Muscle of arm (tissue), 12 donors: ENCODE results near the gene RALA. TPM values are rescaled to one million over a fixed set of nuclear protein-coding genes. Genes with fewer than 3 reads are reported as not detected.
"Not testable (repeated sequence)": the region's sequence is repeated elsewhere in the genome, so short reads cannot be mapped to it uniquely, and the experiment has no call there.

ENCODE experiments used
- DNase-seq: peaks from one replicate; pipeline ENCODE4 v3.0.0-alpha.2; 2013
- polyA plus RNA-seq, 12 donors: library from polyadenylated mRNA; unstranded; fragments of 120-200 nt; gene quantifications; one replicate each; pipeline ENCODE4 v1.2.1, GENCODE V29; 2013; ENCODE audit not compliant: insufficient read length in 12 of 12

Gene RALA
- polyA plus RNA-seq, 12 donors: 45.6 to 86.8 (median 62.0) TPM; not detected in 1

- DNase-seq: no peak
Measured at GRCh38 chr7:39678930-39679709, 55.7 kb downstream of the RALA start.

- DNase-seq: not testable (repeated sequence)
Measured at GRCh38 chr7:39679874-39680273, 56.5 kb downstream of the RALA start.

GRCh38 chr7:39681887-39682441, 58.6 kb downstream of the RALA start:
- DNase-seq: no peak

- DNase-seq: peak; percentile 57
Measured at GRCh38 chr7:39683216-39683845, 60.0 kb downstream of the RALA start.

GRCh38 chr7:39686261-39686924, 63.0 kb downstream of the RALA start:
- no peak for DNase-seq

GRCh38 chr7:39688611-39689480, 65.5 kb downstream of the RALA start:
- DNase-seq: no peak

GRCh38 chr7:39691821-39692220, 68.4 kb downstream of the RALA start:
- no peak for DNase-seq

GRCh38 chr7:39693086-39693485, 69.7 kb downstream of the RALA start:
- not testable (repeated sequence) for DNase-seq

- DNase-seq: no peak
Measured at GRCh38 chr7:39693812-39694211, 70.4 kb downstream of the RALA start.

GRCh38 chr7:39695852-39696586, 72.6 kb downstream of the RALA start:
- no peak for DNase-seq

GRCh38 chr7:39696631-39697030, 73.3 kb downstream of the RALA start:
- no peak for DNase-seq

- DNase-seq: no peak
Measured at GRCh38 chr7:39697483-39697882, 74.1 kb downstream of the RALA start.

GRCh38 chr7:39700165-39700564, 76.8 kb downstream of the RALA start:
- DNase-seq: no peak

GRCh38 chr7:39700932-39701331, 77.6 kb downstream of the RALA start:
- no peak for DNase-seq

GRCh38 chr7:39702133-39702532, 78.8 kb downstream of the RALA start:
- DNase-seq: no peak

- DNase-seq: no peak
Measured at GRCh38 chr7:39703144-39703543, 79.8 kb downstream of the RALA start.

- no peak for DNase-seq
Measured at GRCh38 chr7:39709029-39709428, 85.7 kb downstream of the RALA start.

GRCh38 chr7:39709768-39710311, 86.5 kb downstream of the RALA start:
- DNase-seq: peak; percentile 97

GRCh38 chr7:39712751-39713150, 89.4 kb downstream of the RALA start:
- no peak for DNase-seq

- DNase-seq: no peak
Measured at GRCh38 chr7:39714447-39715091, 91.2 kb downstream of the RALA start.
